HepG2 (cell line): ENCODE data around the gene PLXNA4. TPM values are rescaled to one million over a fixed set of nuclear protein-coding genes. Genes with fewer than 3 reads are reported as not detected.

ENCODE experiments used
- ATAC-seq: fragments of 200-7000 bp; cut with Tn5 transposase; 3 replicates; pipeline ENCODE4 v1.9.1; 2020; ENCODE audit warnings: mild to moderate bottlenecking, moderate library complexity
- BruUV-seq: library from RNA; stranded (reverse); fragments of 400-500 nt; replicated peaks from 2 replicates; lab custom pipeline; 2021; lab: Mats Ljungman, UMichigan
- CTCF ChIA-PET: fragments of 300-600 bp; formaldehyde crosslinking; extraction: SDS; loops from one replicate; lab custom pipeline; 2021; ENCODE audit warnings: low total read pairs, inconsistent platforms, low intra/inter-chr PET ratio; lab: Yijun Ruan, JAX
- POLR2A ChIA-PET: fragments of 350-600 bp; sonication (Branson Sonifier 250); formaldehyde crosslinking; loops from one replicate; lab custom pipeline; 2020; ENCODE audit warnings: antibody characterized with exemption, inconsistent platforms; lab: Yijun Ruan, JAX
- DNase-seq: peaks from one replicate; pipeline ENCODE4 v3.0.0-alpha.2; 2015; ENCODE audit warnings: low spot score
- FAIRE-seq: peaks from 3 replicates; lab custom pipeline; 2011; peaks lifted over from hg19 to GRCh38; lab: Jason Lieb, UNC
- H2AFZ ChIP-seq: one replicate; pipeline ENCODE4 v1.6.1; 2011; ENCODE audit warnings: low read length, inconsistent platforms
- H3K27ac ChIP-seq: fragments of 300-600 bp; 3 replicates; pipeline ENCODE4 v1.8.0; 2011; ENCODE audit warnings: mixed run types, mild to moderate bottlenecking, mixed read lengths, low read length, inconsistent platforms; ENCODE audit not compliant: insufficient read depth; ENCODE audit errors: extremely low read length
- H3K27me3 ChIP-seq, 2 experiments: fragments of 200-600 bp in 1 of 2; 2 replicates in 1 of 2; 3 replicates in 1 of 2; pipeline versions ENCODE4 v1.6.0 to v1.8.0; 2011; ENCODE audit warnings: low read length in 2 of 2, mild to moderate bottlenecking in 2 of 2, moderate library complexity in 2 of 2, inconsistent platforms in 1 of 2; ENCODE audit not compliant: insufficient read depth in 2 of 2, control insufficient read depth in 1 of 2
- H3K36me3 ChIP-seq, 2 experiments: fragments of 200-600 bp in 1 of 2; replicated peaks in 1 of 2; 2 replicates in 1 of 2; 3 replicates in 1 of 2; pipeline versions ENCODE4 v1.5.1 to v1.8.0; 2011; ENCODE audit warnings: low read length in 2 of 2, inconsistent platforms in 1 of 2; ENCODE audit not compliant: insufficient read depth in 2 of 2, control insufficient read depth in 1 of 2
- H3K4me1 ChIP-seq: 2 replicates; pipeline ENCODE4 v1.5.1; 2012; ENCODE audit warnings: low read length, inconsistent platforms; ENCODE audit not compliant: insufficient read depth
- H3K4me2 ChIP-seq: 2 replicates; pipeline ENCODE4 v1.6.0; 2011; ENCODE audit warnings: low read depth, low read length, inconsistent platforms
- H3K4me3 ChIP-seq, 3 experiments: fragments of 200-600 bp in 1 of 3; sonication (generic), shearing (Covaris generic) in 1 of 3; replicated peaks in 1 of 3; 2 replicates each; pipeline ENCODE4 v1.5.1; 2011 to 2016; ENCODE audit warnings: low read length in 3 of 3, inconsistent platforms in 2 of 3, low read depth in 2 of 3, mild to moderate bottlenecking in 2 of 3, control low read depth in 1 of 3, mixed read lengths in 1 of 3; ENCODE audit not compliant: insufficient read depth in 1 of 3
- H3K79me2 ChIP-seq: one replicate; pipeline ENCODE4 v1.6.1; 2011; ENCODE audit warnings: low read length, inconsistent platforms; ENCODE audit not compliant: insufficient read depth
- H3K9ac ChIP-seq: 2 replicates; pipeline ENCODE4 v1.6.0; 2011; ENCODE audit warnings: mild to moderate bottlenecking, low read depth, low read length, inconsistent platforms; ENCODE audit not compliant: insufficient read depth
- H3K9me3 ChIP-seq: 2 replicates; pipeline ENCODE4 v1.5.1; 2012; ENCODE audit warnings: mild to moderate bottlenecking, low read length
- H4K20me1 ChIP-seq: 2 replicates; pipeline ENCODE4 v1.6.0; 2011; ENCODE audit warnings: inconsistent platforms, mild to moderate bottlenecking, low read length, moderate library complexity; ENCODE audit not compliant: insufficient read depth
- FOXK2 ChIP-seq: fragments of 450-650 bp; IDR thresholded peaks from 2 replicates; pipeline ENCODE4 v1.6.1; 2016
- KDM1A ChIP-seq: IDR thresholded peaks from 2 replicates; pipeline ENCODE4 v1.6.1; 2016; ENCODE audit warnings: missing compliant biosample characterization
- KDM4B ChIP-seq: sonication (generic); formaldehyde crosslinking; IDR thresholded peaks from 2 replicates; pipeline ENCODE4 v1.4.0; 2020; ENCODE audit warnings: missing genetic modification reagents
- ZBTB49 ChIP-seq: sonication (generic); formaldehyde crosslinking; IDR thresholded peaks from 2 replicates; pipeline ENCODE4 v1.4.0; 2020; ENCODE audit warnings: missing genetic modification reagents, borderline replicate concordance
- WGBS: methylation state at CpG from one replicate; pipeline ENCODE4 v1.1.6; 2017; ENCODE audit warnings: low lambda C conversion rate; 5-methylcytosine and 5-hydroxymethylcytosine counted together
- in situ Hi-C: cut with HindIII; loops from 2 replicates; pipeline ENCODE4 v1.10.0; 2017; ENCODE audit warnings: low pct_unique_long_range_greater_than_20kb; ENCODE audit not compliant: extremely low pct_ligation_motif_present
- intact Hi-C: fragments of 100-400 bp; cut with micrococcal nuclease; formaldehyde crosslinking; loops from one replicate; pipeline ENCODE4 v1.10.0; 2022; ENCODE audit not compliant: unreplicated experiment
- polyA plus RNA-seq, 8 experiments: library from polyadenylated mRNA; depleted of rRNA in 3 of 8; stranded (reverse) in 7 of 8; unstranded in 1 of 8; fragments of >200 nt; fragmentation: Illumina TruSeq in 4 of 8; extraction: Trizol in 4 of 8; gene quantifications; 2 replicates each; pipeline versions ENCODE4 v1.2.1 to v1.2.3, GENCODE V29; 2011 to 2016; ENCODE audit warnings: low read depth in 4 of 8, missing spikeins in 1 of 8, mixed read lengths in 1 of 8; ENCODE audit not compliant: insufficient read depth in 1 of 8
- total RNA-seq, 5 experiments: library from RNA; depleted of rRNA; stranded (reverse); fragments of >200 nt; fragmentation: Illumina TruSeq; extraction: Trizol; gene quantifications; 2 replicates each; pipeline ENCODE4 v1.2.3, GENCODE V29; 2016; ENCODE audit warnings: low read depth in 1 of 5
- TF ChIP-seq, protein P1 (sequence below): sonication (generic); formaldehyde crosslinking; IDR thresholded peaks from 2 replicates; pipeline ENCODE4 v1.5.1; 2020; ENCODE audit warnings: missing genetic modification reagents, mild to moderate bottlenecking, borderline replicate concordance

Gene PLXNA4
- total and polyA plus RNA-seq, 2 of the 13 experiments (the other 11 are each of a cell fraction or from before 2014, with no cell fraction given), result 0.01 to 0.04 TPM

GRCh38 chr7:132245539-132245938, 330.7 kb downstream of the PLXNA4 start:
- ATAC-seq, result no peak
- TF ChIP-seq FOXK2 (no peak), KDM4B (CRISPR knock-in tag) (no peak), KDM1A (CRISPR knock-in tag) (no peak), ZBTB49 (CRISPR knock-in tag) (no peak)
- TF ChIP-seq, protein P1, sequence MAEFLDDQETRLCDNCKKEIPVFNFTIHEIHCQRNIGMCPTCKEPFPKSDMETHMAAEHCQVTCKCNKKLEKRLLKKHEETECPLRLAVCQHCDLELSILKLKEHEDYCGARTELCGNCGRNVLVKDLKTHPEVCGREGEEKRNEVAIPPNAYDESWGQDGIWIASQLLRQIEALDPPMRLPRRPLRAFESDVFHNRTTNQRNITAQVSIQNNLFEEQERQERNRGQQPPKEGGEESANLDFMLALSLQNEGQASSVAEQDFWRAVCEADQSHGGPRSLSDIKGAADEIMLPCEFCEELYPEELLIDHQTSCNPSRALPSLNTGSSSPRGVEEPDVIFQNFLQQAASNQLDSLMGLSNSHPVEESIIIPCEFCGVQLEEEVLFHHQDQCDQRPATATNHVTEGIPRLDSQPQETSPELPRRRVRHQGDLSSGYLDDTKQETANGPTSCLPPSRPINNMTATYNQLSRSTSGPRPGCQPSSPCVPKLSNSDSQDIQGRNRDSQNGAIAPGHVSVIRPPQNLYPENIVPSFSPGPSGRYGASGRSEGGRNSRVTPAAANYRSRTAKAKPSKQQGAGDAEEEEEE (CRISPR knock-in tag), result no peak
- TF ChIP-seq, all 625 proteins: peak for 0
- no peaks in the 10 kb centered on the region for H3K36me3 ChIP-seq
- no peak overlapping the region for H3K9ac ChIP-seq
- no peak for DNase-seq
- no peaks in the 10 kb centered on the region for H3K79me2 ChIP-seq
- no peak for FAIRE-seq
- no peaks in the 10 kb centered on the region for H3K9me3 ChIP-seq
- in situ Hi-C loops (no loop called here), intact Hi-C loops (no loop called here)
- 53% methylated on average over 3 of the region's 3 CpGs for WGBS
- H3K4me2 ChIP-seq, result no peak overlapping the region
- POLR2A ChIA-PET, result no interaction called here
- H3K27ac ChIP-seq, result no peak overlapping the region
- H3K4me3 ChIP-seq, result no peak overlapping the region
- no TSS peak for BruUV-seq
- H2AFZ ChIP-seq, result no peak overlapping the region
- CTCF ChIA-PET, result no interaction called here
- H4K20me1 ChIP-seq, result no peaks in the 10 kb centered on the region
- peaks cover 27% of the 10 kb centered on the region for H3K4me1 ChIP-seq
- peaks cover 0 to 5% of the 10 kb centered on the region in 2 experiments; a peak in 2 of 5 replicates for H3K27me3 ChIP-seq
